ENCODE measurements around the gene FAM181A. TPM values are rescaled to one million over a fixed set of nuclear protein-coding genes. Genes with fewer than 3 reads are reported as not detected.

Gene FAM181A
- total and polyA plus RNA-seq, 10 of the 15 experiments (the other 5 are each of a cell fraction or from before 2014, with no cell fraction given): not detected

DNA sequence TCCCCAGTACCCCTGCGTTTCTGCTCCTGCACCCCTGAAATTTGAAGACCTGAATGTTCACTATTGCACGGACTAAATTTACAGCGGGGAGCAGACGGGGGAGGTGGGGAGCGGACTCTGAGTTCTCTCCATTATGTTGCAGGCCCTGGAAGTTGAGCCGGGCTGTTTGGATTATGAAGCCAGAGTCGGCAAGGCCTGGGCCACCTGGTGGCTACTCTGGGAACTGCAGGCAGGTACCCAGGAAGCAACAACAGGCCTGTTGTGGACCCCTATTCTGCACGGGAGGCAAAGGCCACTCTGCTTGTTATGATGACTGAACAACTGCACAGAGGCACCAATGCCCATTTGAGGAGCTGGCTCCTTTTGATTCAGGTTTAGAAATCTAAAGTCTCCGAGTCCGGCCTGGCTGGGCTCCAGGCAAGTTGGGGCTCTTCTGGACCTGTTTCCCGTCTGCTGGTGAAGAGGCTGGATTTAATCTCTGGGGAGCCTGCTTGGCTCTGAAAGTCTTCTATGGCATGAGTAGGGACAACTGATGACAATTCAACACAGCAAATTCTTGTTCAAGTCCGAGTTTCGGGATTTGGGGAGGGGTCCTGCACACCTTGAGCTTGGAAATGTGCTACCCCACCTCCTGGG, 34.1 kb upstream of the FAM181A start (continued):
- TF ChIP-seq ZBTB40 (IDR thresholded peaks at IDR 0.05; ENCODE audit: borderline replicate concordance) (no peak), SMC3 (IDR thresholded peaks at IDR 0.05; ENCODE audit: borderline replicate concordance, low read length) (peak; percentile 89), SMARCA5 (IDR thresholded peaks at IDR 0.05) (no peak), ZNF622 (IDR thresholded peaks at IDR 0.05) (no peak), TCF12 (IDR thresholded peaks at IDR 0.05; ENCODE audit: low read depth, low read length) (no peak), RAD51 (IDR thresholded peaks at IDR 0.05) (no peak), FOS (IDR thresholded peaks at IDR 0.05; ENCODE audit: borderline replicate concordance, extremely low read depth, insufficient read length) (no peak), NR2F1 (conservative IDR thresholded peaks at IDR 0.05) (no peak), MTA2 (IDR thresholded peaks at IDR 0.05; ENCODE audit: low read depth) (no peak)
- TF ChIP-seq, protein P1, sequence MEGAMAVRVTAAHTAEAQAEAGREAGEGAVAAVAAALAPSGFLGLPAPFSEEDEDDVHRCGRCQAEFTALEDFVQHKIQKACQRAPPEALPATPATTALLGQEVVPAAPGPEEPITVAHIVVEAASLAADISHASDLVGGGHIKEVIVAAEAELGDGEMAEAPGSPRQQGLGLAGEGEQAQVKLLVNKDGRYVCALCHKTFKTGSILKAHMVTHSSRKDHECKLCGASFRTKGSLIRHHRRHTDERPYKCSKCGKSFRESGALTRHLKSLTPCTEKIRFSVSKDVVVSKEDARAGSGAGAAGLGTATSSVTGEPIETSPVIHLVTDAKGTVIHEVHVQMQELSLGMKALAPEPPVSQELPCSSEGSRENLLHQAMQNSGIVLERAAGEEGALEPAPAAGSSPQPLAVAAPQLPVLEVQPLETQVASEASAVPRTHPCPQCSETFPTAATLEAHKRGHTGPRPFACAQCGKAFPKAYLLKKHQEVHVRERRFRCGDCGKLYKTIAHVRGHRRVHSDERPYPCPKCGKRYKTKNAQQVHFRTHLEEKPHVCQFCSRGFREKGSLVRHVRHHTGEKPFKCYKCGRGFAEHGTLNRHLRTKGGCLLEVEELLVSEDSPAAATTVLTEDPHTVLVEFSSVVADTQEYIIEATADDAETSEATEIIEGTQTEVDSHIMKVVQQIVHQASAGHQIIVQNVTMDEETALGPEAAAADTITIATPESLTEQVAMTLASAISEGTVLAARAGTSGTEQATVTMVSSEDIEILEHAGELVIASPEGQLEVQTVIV (IDR thresholded peaks at IDR 0.05; ENCODE audit: borderline replicate concordance, partially characterized antibody): no peak
- TF ChIP-seq, protein P2, sequence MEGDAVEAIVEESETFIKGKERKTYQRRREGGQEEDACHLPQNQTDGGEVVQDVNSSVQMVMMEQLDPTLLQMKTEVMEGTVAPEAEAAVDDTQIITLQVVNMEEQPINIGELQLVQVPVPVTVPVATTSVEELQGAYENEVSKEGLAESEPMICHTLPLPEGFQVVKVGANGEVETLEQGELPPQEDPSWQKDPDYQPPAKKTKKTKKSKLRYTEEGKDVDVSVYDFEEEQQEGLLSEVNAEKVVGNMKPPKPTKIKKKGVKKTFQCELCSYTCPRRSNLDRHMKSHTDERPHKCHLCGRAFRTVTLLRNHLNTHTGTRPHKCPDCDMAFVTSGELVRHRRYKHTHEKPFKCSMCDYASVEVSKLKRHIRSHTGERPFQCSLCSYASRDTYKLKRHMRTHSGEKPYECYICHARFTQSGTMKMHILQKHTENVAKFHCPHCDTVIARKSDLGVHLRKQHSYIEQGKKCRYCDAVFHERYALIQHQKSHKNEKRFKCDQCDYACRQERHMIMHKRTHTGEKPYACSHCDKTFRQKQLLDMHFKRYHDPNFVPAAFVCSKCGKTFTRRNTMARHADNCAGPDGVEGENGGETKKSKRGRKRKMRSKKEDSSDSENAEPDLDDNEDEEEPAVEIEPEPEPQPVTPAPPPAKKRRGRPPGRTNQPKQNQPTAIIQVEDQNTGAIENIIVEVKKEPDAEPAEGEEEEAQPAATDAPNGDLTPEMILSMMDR (IDR thresholded peaks at IDR 0.05 in 2 of 3, conservative IDR thresholded peaks at IDR 0.05 in 1 of 3; ENCODE audit: control insufficient read depth in 2 of 3, extremely low read depth in 1 of 3, insufficient read depth in 1 of 3, low read depth in 3 of 3, low read length in 3 of 3): peak; percentile 82 to 99 (median 98)
